GM12873 (cell line): ENCODE measurements around the gene SETBP1.

Experiments used
- CTCF ChIP-seq: IDR thresholded peaks from 2 replicates; pipeline ENCODE4 v1.5.1; 2012; ENCODE audit warnings: low read depth, mild to moderate bottlenecking, moderate library complexity, low read length, control low read depth; ENCODE audit not compliant: insufficient read depth; ENCODE audit errors: missing control alignments

The SETBP1 gene

DNA sequence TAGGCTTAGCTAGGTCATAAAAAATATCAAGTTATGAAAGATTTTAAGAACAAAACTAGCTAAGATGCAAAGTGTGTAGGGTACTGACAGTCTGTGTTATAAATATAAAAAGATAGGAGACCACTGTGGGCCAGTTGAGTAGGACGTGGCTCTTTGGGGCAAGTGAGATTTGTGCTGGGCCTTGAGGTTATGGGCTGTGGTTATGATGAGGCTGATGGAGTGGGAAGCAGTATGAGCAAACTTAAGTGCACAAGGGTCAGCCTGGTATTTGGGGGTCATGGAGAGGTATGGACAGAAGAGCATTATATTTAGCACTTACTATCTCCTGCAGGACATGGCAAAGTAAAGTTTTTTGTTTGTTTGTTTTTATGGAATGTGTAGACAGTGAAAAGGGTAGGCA is 70.1 kb downstream of the SETBP1 start:
- no peak for TF ChIP-seq CTCF

DNA sequence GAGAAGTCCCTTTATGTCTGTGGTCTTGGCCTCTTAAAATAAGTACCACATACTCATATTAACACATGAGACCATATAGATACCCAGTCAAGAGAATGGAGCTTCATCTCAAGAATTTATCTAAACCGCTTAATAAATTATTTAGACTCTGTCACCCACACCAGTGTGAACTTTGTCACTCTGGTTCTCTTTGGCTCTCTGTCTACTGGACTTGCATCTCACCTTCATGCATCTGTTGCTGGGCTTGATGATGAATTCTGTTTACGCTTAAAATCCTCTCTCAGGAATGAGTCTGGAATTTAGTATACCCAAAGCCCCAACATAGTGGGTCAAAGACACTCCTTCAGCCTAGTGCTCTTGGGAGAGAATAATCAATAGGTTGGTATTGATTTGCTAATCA is 73.9 kb downstream of the SETBP1 start:
- TF ChIP-seq CTCF = no peak

- TF ChIP-seq CTCF = no peak
These were observed 78.4 kb downstream of the SETBP1 start for GRCh38 chr18:44758861-44759631.

DNA sequence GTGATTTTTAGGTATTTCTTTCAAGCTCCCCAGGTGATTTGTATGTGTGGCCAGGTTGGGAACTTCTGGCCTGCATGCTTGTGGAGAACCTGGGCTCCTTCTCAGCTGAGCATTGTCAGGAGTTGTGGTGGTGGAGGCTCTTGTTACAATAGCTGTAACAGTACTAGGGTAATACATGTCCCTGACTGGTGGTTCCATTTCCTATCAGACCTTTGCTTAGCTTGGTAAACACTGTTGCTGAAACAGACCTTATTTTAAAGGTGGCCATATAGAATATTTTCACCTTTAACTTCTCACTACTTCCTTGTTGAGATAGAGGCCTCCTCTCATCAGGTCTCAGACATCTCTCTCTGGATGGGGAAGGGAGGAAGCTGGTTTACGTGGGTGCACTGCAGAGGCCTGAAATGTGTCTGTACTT is 79.2 kb downstream of the SETBP1 start:
- peak; percentile 1 for TF ChIP-seq CTCF

- TF ChIP-seq CTCF = no peak
These were observed 81.1 kb downstream of the SETBP1 start for GRCh38 chr18:44761812-44762211.

GRCh38 chr18:44763327-44763726 is 82.6 kb downstream of the SETBP1 start:
- no peak for TF ChIP-seq CTCF

DNA sequence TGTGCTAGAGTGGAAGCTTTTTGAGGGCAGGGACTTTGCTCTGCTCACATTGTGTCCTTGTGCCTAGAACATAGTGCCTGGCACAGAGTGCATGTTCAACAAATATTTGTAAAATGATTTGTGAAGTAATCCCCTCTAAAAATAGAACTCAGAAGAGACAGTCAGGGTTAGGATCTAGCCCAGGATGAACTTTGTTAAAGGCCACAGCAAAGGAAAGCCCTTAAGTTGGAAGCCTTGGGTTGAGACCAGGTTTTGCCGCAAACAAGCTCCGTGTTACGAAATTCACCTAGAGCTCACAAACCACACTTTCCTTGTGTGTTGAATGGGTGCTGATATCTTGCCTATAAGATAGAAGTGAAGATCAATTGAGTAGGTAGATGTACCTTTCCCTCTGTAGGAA is 84.2 kb downstream of the SETBP1 start:
- TF ChIP-seq CTCF = no peak
